ENCODE results near the gene KCTD3.

- TF ChIP-seq POLR2A (IDR thresholded peaks at IDR 0.05) (no peak), CTCF (IDR thresholded peaks at IDR 0.05) (no peak), POLR2AphosphoS5 (IDR thresholded peaks at IDR 0.05) (no peak)
These were observed 38.9 kb downstream of the KCTD3 start for GRCh38 chr1:215606036-215606435.
